K562 (cell line): Measurements from ENCODE around the gene KCNH8. TPM values are rescaled to one million over a fixed set of nuclear protein-coding genes. Genes with fewer than 3 reads are reported as not detected.

ENCODE experiments used
- ATAC-seq: fragments of 200-7000 bp; cut with Tn5 transposase; 3 replicates; pipeline ENCODE4 v1.9.1; 2020; ENCODE audit warnings: moderate library complexity
- BruUV-seq: library from RNA; stranded (reverse); fragments of 400-500 nt; replicated peaks from 2 replicates; lab custom pipeline; 2021; lab: Mats Ljungman, UMichigan
- CTCF ChIA-PET: fragments of 300-600 bp; formaldehyde crosslinking; extraction: SDS; loops from one replicate; lab custom pipeline; 2021; ENCODE audit warnings: low intra/inter-chr PET ratio; lab: Yijun Ruan, JAX
- POLR2A ChIA-PET: fragments of 300-600, 350-650 bp; sonication (Branson Sonifier 250); formaldehyde crosslinking; extraction: SDS; loops from one replicate; lab custom pipeline; 2021; ENCODE audit warnings: antibody characterized with exemption, inconsistent platforms; lab: Yijun Ruan, JAX
- DNase-seq, 4 experiments: peaks; one replicate each; pipeline versions ENCODE4 v3.0.0 to v3.0.0-alpha.2; 2011 to 2018; ENCODE audit warnings: low spot score in 3 of 4, mixed read lengths in 3 of 4; ENCODE audit errors: extremely low read depth in 1 of 4
- FAIRE-seq: peaks from 2 replicates; lab custom pipeline; 2011; peaks lifted over from hg19 to GRCh38; lab: Jason Lieb, UNC
- H2AFZ ChIP-seq: 2 replicates; pipeline ENCODE4 v1.6.0; 2011; ENCODE audit warnings: low read depth, low read length, control low read depth, inconsistent platforms
- H3K27ac ChIP-seq: fragments of 200-600 bp; 3 replicates; pipeline ENCODE4 v1.8.0; 2011; ENCODE audit warnings: low read depth, mild to moderate bottlenecking, control low read depth, inconsistent platforms, low read length, moderate library complexity, mixed read lengths; ENCODE audit errors: extremely low read depth
- H3K27me3 ChIP-seq, 2 experiments: fragments of 300-600 bp in 1 of 2; 2 replicates in 1 of 2; 3 replicates in 1 of 2; pipeline versions ENCODE4 v1.6.0 to v1.8.0; 2011; ENCODE audit warnings: inconsistent platforms in 2 of 2, low read length in 2 of 2, mild to moderate bottlenecking in 1 of 2, mixed read lengths in 1 of 2, moderate library complexity in 1 of 2; ENCODE audit not compliant: control insufficient read depth in 2 of 2, insufficient read depth in 2 of 2
- H3K36me3 ChIP-seq: fragments of 300-600 bp; 3 replicates; pipeline ENCODE4 v1.8.0; 2011; ENCODE audit warnings: mild to moderate bottlenecking, low read length, inconsistent platforms; ENCODE audit not compliant: control insufficient read depth, insufficient read depth
- H3K4me1 ChIP-seq, 2 experiments: fragments of 200-600 bp in 1 of 2; replicated peaks in 1 of 2; 2 replicates in 1 of 2; 3 replicates in 1 of 2; pipeline versions ENCODE4 v1.5.1 to v1.8.0; 2011; ENCODE audit warnings: inconsistent platforms in 2 of 2, low read length in 2 of 2, mild to moderate bottlenecking in 1 of 2, mixed read lengths in 1 of 2, moderate library complexity in 1 of 2; ENCODE audit not compliant: control insufficient read depth in 2 of 2, insufficient read depth in 2 of 2
- H3K4me2 ChIP-seq: 2 replicates; pipeline ENCODE4 v1.6.1; 2011; ENCODE audit warnings: low read length, control low read depth, inconsistent platforms, mixed read lengths; ENCODE audit not compliant: insufficient read depth
- H3K4me3 ChIP-seq: fragments of 200-600 bp; sonication (generic), shearing (Covaris generic); 2 replicates; pipeline ENCODE4 v1.5.1; 2016; ENCODE audit warnings: control low read depth, inconsistent platforms
- H3K79me2 ChIP-seq: fragments of 200-600 bp; 3 replicates; pipeline ENCODE4 v1.8.0; 2011; ENCODE audit warnings: low read length, inconsistent platforms; ENCODE audit not compliant: control insufficient read depth, insufficient read depth
- H3K9ac ChIP-seq, 2 experiments: 2 replicates each; pipeline versions ENCODE4 v1.6.0 to v1.6.1; 2011; ENCODE audit warnings: low read depth in 2 of 2, low read length in 2 of 2, control low read depth in 1 of 2, inconsistent platforms in 1 of 2, mild to moderate bottlenecking in 1 of 2, mixed read lengths in 1 of 2; ENCODE audit not compliant: insufficient read depth in 1 of 2
- H3K9me1 ChIP-seq: one replicate; pipeline ENCODE4 v1.6.0; 2011; ENCODE audit warnings: inconsistent platforms, mild to moderate bottlenecking, low read length, moderate library complexity; ENCODE audit not compliant: control insufficient read depth, insufficient read depth
- H3K9me3 ChIP-seq: replicated peaks from 2 replicates; pipeline ENCODE4 v1.5.1; 2011; ENCODE audit warnings: low read depth, low read length, inconsistent platforms; ENCODE audit not compliant: control insufficient read depth, insufficient read depth
- H4K20me1 ChIP-seq: replicated peaks from 2 replicates; pipeline ENCODE4 v1.6.1; 2011; ENCODE audit warnings: low read length, inconsistent platforms, mixed read lengths; ENCODE audit not compliant: control insufficient read depth, insufficient read depth
- CBFA2T2 ChIP-seq: fragments of 450-650 bp; conservative IDR thresholded peaks from 2 replicates; pipeline ENCODE4 v1.6.1; 2017; ENCODE audit warnings: mild to moderate bottlenecking
- CBX1 ChIP-seq: sonication (generic); IDR thresholded peaks from 2 replicates; pipeline ENCODE4 v1.6.1; 2016; ENCODE audit warnings: antibody characterized with exemption, low read depth, mild to moderate bottlenecking
- CREB1 ChIP-seq, 2 experiments: sonication (generic) in 1 of 2; formaldehyde crosslinking in 1 of 2; IDR thresholded peaks; 2 replicates each; pipeline versions ENCODE4 v1.6.1 to v1.8.0; 2012 to 2022; ENCODE audit warnings: inconsistent platforms in 1 of 2, mild to moderate bottlenecking in 1 of 2, missing genetic modification reagents in 1 of 2, moderate library complexity in 1 of 2
- FOXJ2 ChIP-seq: fragments of 200-800 bp; sonication (Bioruptor generic); IDR thresholded peaks from 2 replicates; pipeline ENCODE4 v1.6.1; 2016; ENCODE audit warnings: missing genetic modification characterization, missing compliant biosample characterization
- GABPB2 ChIP-seq: fragments of 250-450 bp; sonication (Bioruptor Pico); conservative IDR thresholded peaks from 2 replicates; pipeline ENCODE4 v1.5.1; 2021; ENCODE audit warnings: mild to moderate bottlenecking
- SRSF7 ChIP-seq: fragments of 200-400 bp; formaldehyde crosslinking; optimal IDR thresholded peaks from 2 replicates; pipeline ENCODE3; 2017; ENCODE audit warnings: mild to moderate bottlenecking, low read depth, low read length
- ZFP91 ChIP-seq: sonication (generic); formaldehyde crosslinking; IDR thresholded peaks from 2 replicates; pipeline ENCODE4 v1.8.0; 2022; ENCODE audit warnings: mild to moderate bottlenecking, missing genetic modification reagents
- ZNF165 ChIP-seq: fragments of 250-450 bp; sonication (Bioruptor Pico); IDR thresholded peaks from 2 replicates; pipeline ENCODE4 v1.4.0; 2020; ENCODE audit warnings: borderline replicate concordance
- ZNF398 ChIP-seq: fragments of 250-450 bp; sonication (Bioruptor Pico); IDR thresholded peaks from 2 replicates; pipeline ENCODE4 v1.8.0; 2021; ENCODE audit warnings: moderate library complexity, mild to moderate bottlenecking, inconsistent platforms
- ZNF507 ChIP-seq: conservative IDR thresholded peaks from 2 replicates; pipeline ENCODE4 v1.6.1; 2017; ENCODE audit warnings: missing genetic modification characterization, missing compliant biosample characterization
- WGBS: fragments of 100-300 bp; shearing (Covaris generic); methylation state at CpG from one replicate; pipeline ENCODE4 v1.1.6; 2016; ENCODE audit warnings: low coverage, mixed read lengths; ENCODE audit not compliant: insufficient coverage; ENCODE audit errors: missing lambda C conversion rate; 5-methylcytosine and 5-hydroxymethylcytosine counted together
- in situ Hi-C: fragments of 300-500 bp; cut with MboI; formaldehyde crosslinking; loops from 4 replicates; pipeline ENCODE4 v1.15.0; 2018; ENCODE audit warnings: inconsistent platforms, mixed read lengths
- intact Hi-C: fragments of 100-400 bp; cut with micrococcal nuclease; formaldehyde crosslinking; loops from 2 replicates; pipeline ENCODE4 v1.14.2; 2022
- polyA plus RNA-seq, 8 experiments: library from polyadenylated mRNA; depleted of rRNA in 4 of 8; stranded (reverse) in 5 of 8; unstranded in 3 of 8; fragments of >200 nt; fragmentation: Nextera tagmentation in 2 of 8; fragmentation: Illumina TruSeq in 1 of 8; extraction: Ambion mirVana in 2 of 8; extraction: Trizol in 1 of 8; gene quantifications; 2 replicates each; pipeline versions ENCODE4 v1.2.1 to v1.2.3, GENCODE V29; 2011 to 2014; ENCODE audit warnings: inconsistent platforms in 1 of 8, missing spikeins in 1 of 8
- total RNA-seq, 7 experiments: library from RNA; depleted of rRNA in 6 of 7; stranded (reverse); fragments of >200 nt in 6 of 7; fragmentation: Illumina TruSeq in 2 of 7; extraction: Trizol in 2 of 7; gene quantifications; 2 replicates each; pipeline versions ENCODE4 v1.2.1 to v1.2.3, GENCODE V29; 2011 to 2021; ENCODE audit warnings: low replicate concordance in 1 of 7
- TF ChIP-seq, protein P1 (sequence below): IDR thresholded peaks from 2 replicates; pipeline ENCODE4 v1.6.1; 2011; ENCODE audit warnings: borderline replicate concordance, low read depth, mild to moderate bottlenecking, moderate library complexity, low read length; ENCODE audit not compliant: insufficient read depth, poor library complexity, severe bottlenecking

Gene KCNH8
- total and polyA plus RNA-seq, 9 of the 15 experiments (the other 6 are each of a cell fraction or from before 2014, with no cell fraction given): 0.02 to 0.08 (median 0.04) TPM; not detected in 6

GRCh38 chr3:19272296-19272695 is 124.0 kb downstream of the KCNH8 start:
- WGBS: 0% methylated on average over 3 of the region's 3 CpGs
- FAIRE-seq (no peak), ATAC-seq (no peak), DNase-seq (no peak)
- ChIA-PET CTCF (no interaction called here), POLR2A (no interaction called here)
- no peak overlapping the region for H3K9ac ChIP-seq
- BruUV-seq: no TSS peak
- no peaks in the 10 kb centered on the region for H3K36me3 ChIP-seq
- H3K9me1 ChIP-seq: no peaks in the 10 kb centered on the region
- intact Hi-C loops: no loop called here
- TF ChIP-seq ZFP91 (CRISPR knock-in tag) (no peak), ZNF165 (no peak), FOXJ2 (tag) (no peak), CBFA2T2 (no peak), CBX1 (no peak), CREB1 (IDR thresholded peaks at IDR 0.05) (no peak), CREB1 (CRISPR knock-in tag; IDR thresholded peaks at IDR 0.05) (no peak), ZNF398 (CRISPR knock-in tag) (no peak), SRSF7 (no peak), ZNF507 (tag) (no peak), GABPB2 (CRISPR knock-in tag) (no peak)
- TF ChIP-seq, protein P1, sequence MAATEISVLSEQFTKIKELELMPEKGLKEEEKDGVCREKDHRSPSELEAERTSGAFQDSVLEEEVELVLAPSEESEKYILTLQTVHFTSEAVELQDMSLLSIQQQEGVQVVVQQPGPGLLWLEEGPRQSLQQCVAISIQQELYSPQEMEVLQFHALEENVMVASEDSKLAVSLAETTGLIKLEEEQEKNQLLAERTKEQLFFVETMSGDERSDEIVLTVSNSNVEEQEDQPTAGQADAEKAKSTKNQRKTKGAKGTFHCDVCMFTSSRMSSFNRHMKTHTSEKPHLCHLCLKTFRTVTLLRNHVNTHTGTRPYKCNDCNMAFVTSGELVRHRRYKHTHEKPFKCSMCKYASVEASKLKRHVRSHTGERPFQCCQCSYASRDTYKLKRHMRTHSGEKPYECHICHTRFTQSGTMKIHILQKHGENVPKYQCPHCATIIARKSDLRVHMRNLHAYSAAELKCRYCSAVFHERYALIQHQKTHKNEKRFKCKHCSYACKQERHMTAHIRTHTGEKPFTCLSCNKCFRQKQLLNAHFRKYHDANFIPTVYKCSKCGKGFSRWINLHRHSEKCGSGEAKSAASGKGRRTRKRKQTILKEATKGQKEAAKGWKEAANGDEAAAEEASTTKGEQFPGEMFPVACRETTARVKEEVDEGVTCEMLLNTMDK: no peak
- H4K20me1 ChIP-seq: no peaks in the 10 kb centered on the region
- no peak overlapping the region for H3K4me3 ChIP-seq
- H3K27ac ChIP-seq: no peak overlapping the region
- H3K9me3 ChIP-seq: no peaks in the 10 kb centered on the region; the same call in 1 of the 2 replicates
- H3K4me2 ChIP-seq: no peak overlapping the region
- H3K27me3 ChIP-seq: no peaks in the 10 kb centered on the region
- no peaks in the 10 kb centered on the region for H3K79me2 ChIP-seq
- in situ Hi-C loops: no loop called here
- H2AFZ ChIP-seq: no peak overlapping the region
- no peaks in the 10 kb centered on the region for H3K4me1 ChIP-seq
